Measurements from ENCODE around the gene KRTAP3-2.

The KRTAP3-2 gene

DNA sequence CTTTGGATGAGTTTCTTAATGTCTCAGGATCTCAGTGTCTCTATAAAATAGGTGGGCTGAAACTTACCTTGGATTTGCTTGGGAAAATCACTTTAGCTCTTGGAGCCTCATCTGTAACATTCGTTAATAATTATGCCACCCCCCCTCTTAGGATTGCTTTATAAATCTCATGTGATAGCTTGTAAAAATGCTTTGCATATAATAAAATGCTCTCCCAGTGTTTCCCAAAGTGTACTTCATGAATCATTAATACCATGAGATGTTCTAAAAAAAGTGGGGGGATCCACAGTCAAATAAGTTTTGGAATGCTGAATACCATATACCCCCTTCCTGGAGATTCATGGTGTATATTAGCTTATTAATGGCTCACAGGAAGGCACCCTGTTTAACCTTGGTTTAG, 38.1 kb downstream of the KRTAP3-2 start:
- peak; percentile 43 for DNase-seq

GRCh38 chr17:40960144-40960543, 39.6 kb downstream of the KRTAP3-2 start:
- DNase-seq, result no peak

DNA sequence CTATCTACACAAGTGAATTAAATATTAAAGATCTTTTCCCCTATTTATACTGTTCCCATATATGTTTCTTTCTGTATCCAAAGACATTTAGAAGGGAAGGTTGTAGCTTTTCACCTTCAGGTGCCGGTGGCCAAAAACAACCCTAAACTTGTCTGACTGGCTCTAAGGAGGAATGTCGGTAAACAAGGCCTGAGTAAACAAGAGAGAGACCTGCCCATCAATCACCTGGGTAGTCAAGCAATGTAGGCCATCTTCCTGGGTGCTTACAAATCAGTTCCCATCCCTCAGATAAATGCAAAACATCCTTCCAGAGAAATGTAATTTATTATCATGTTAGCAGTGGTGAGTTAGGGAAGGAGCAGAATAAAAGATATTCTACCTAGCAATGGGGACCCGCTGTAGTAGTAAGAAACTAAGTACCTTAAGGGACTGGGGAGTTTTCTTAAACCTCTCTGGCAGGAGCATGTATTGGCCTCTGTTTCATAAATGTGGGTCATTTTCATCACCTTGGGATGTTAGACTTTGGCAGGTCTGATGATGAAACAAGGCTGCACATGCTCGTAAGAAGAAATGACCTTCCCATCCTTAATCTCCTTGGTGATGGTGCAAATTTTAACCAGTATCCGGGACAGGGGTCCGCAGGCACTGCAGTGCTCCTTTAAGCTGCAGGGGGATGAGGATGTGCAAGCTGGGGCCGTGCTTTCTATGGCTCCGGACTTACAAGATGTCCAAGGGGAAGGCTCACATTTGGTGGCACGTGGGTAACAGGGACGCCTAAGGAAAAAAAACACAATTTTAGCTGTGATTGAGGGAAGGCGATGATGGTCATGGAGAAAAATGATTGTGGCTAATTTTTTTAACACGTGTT, 41.4 kb downstream of the KRTAP3-2 start:
- peak; percentile 49 for DNase-seq

DNA sequence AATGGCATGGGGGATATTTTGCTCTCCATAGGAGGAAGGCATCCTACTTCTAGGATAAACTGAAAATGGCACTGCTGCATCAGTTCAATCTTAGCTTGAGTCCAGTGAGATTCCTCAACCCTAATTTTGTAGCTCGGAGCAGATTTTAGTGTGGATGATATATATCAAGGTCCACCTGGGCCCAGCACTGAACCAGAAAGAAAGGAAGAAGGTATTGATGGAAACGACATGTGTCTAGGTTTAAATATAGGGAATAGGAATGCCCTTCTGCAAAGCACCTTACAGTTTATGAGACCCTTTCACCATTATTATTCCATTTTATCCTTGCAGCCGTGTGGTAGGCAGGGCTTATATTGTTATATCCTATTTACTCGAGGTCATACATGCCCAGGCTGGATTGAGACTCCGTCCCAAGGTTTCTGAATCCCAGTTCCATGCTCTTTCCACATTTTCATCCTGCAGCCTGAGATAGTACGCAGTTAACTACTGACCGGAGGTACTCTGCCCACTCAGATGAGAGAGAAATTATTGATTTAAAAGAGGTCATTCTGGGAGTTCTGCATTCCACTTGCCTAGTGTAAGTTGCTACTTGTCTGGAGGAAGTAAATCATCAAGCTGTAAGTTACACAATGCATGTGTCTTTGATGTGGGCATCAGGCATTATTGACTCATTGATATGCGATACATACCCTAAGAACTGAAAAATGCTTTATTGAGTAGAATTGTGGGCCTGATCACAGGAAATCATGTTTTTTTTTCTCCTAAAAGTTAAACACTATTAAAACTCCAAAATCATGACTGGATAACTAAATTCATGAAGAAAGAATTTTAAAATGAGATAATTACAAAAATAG, 43.1 kb downstream of the KRTAP3-2 start:
- DNase-seq, result peak; percentile 96

- DNase-seq, result peak; percentile 87
Measured at GRCh38 chr17:40953881-40954280, 45.8 kb downstream of the KRTAP3-2 start.

DNA sequence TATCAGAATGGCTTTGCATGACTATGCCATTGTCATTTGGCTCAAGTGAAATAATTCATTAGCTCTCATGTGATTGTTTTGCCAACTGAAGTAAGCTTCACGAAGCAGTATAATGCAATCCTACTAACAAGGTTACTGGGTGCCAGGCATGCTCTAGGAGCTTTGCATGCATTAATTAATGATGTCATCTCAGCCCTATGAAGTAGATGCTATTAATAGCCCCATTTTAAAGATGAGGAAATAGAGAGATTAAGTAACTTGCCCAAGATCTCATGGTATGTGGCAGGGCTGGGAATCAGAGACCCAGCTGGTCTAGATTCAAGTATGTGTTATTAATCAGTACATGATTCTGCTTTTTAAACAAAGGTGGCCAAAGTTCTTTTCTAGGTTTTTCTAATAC, 47.0 kb downstream of the KRTAP3-2 start:
- DNase-seq, result peak; percentile 77

DNA sequence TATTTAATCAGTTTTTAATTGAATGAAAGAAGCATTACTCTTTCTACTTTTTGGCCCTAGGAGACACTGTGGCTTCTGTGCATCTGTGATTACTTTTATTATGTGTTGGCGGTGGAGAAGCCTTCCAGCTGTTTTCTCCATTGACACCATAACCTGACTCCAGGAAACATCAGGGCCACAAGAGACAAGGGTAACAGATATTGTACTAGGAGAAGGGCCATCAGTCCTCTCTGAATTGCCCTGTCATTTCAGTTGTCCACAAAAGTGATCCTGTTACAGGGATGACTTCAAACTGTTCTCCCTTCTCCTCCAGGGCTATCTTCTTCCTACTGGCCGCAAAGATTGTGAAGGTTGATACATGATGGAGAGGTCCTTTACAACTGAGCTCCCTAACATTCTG, 47.6 kb downstream of the KRTAP3-2 start:
- DNase-seq, result no peak

DNA sequence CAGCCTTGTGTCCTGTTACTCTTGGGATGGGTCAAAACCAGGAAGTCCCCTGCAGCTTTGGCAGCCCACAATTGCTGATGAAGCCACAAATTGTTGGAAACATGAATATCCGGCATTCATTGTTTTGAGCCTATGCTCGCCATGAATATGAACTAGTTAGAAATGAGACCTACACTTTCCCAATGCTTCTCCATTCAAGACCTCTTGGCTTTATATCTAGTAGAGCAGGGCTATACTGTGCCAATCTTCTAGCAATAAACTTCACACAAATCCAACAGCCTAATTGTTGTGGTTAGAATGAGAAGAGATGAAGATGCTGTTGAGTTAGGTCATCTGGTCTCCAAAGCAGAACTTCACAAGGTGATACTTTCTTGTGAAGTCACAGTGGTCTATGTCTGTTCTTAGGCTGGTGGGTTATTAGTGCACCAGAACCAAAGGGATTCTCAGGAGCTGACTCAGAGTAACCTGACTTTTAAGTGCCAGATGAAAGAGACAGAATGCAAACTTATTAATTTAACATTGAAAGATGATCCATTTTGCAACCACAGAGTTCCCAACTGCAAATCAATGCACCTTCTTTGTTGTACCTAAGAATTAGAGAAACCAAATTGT, 48.6 kb downstream of the KRTAP3-2 start:
- DNase-seq, result peak; percentile 10

- no peak for DNase-seq
Measured at GRCh38 chr17:40950176-40950575, 49.5 kb downstream of the KRTAP3-2 start.

DNA sequence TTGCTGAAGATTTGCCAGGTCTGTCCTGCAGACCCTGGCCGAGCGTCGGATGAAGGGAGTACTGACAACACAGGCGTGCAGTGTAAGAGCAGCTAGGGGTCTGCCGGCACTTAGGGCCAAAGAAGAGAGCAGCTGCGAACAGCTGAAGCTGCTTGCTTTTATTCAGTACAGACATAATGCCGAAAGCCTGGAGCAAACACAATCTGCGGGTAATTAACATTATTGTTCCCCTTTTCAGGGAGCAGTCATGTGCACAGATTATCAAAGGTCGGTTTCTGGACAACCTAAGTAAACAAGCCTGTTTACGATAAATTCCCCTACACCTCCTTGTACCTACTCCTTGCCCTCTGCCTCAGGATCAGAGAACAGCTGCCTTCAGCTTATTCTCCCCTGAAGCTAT, 50.3 kb downstream of the KRTAP3-2 start:
- peak; percentile 4 for DNase-seq

All from kidney glomerular epithelial cell (primary cell).